ENCODE results near the gene BANP.
"Not testable (repeated sequence)": the region's sequence is repeated elsewhere in the genome, so short reads cannot be mapped to it uniquely, and the experiment has no call there.

BANP gene

GRCh38 chr16:88033003-88033740, 81.9 kb downstream of the BANP start:
- not testable (repeated sequence) for DNase-seq

GRCh38 chr16:88034770-88035169, 83.5 kb downstream of the BANP start:
- DNase-seq, result no peak

- DNase-seq, result no peak
Observed at GRCh38 chr16:88035292-88035691, 84.1 kb downstream of the BANP start.

- DNase-seq, result not testable (repeated sequence)
Observed at GRCh38 chr16:88035884-88036639, 84.8 kb downstream of the BANP start.

- DNase-seq, result not testable (repeated sequence)
Observed at GRCh38 chr16:88036640-88036996, 85.4 kb downstream of the BANP start.

GRCh38 chr16:88037359-88037758, 86.1 kb downstream of the BANP start:
- not testable (repeated sequence) for DNase-seq

- not testable (repeated sequence) for DNase-seq
Observed at GRCh38 chr16:88037876-88038525, 86.8 kb downstream of the BANP start.

- not testable (repeated sequence) for DNase-seq
Observed at GRCh38 chr16:88038526-88038908, 87.3 kb downstream of the BANP start.

- no peak for DNase-seq
Observed at GRCh38 chr16:88039591-88039990, 88.4 kb downstream of the BANP start.

GRCh38 chr16:88040196-88040876, 89.1 kb downstream of the BANP start:
- not testable (repeated sequence) for DNase-seq

- DNase-seq, result not testable (repeated sequence)
Observed at GRCh38 chr16:88040877-88041244, 89.6 kb downstream of the BANP start.

- DNase-seq, result not testable (repeated sequence)
Observed at GRCh38 chr16:88041506-88041905, 90.3 kb downstream of the BANP start.

- not testable (repeated sequence) for DNase-seq
Observed at GRCh38 chr16:88041986-88042562, 90.8 kb downstream of the BANP start.

GRCh38 chr16:88043208-88043910, 92.1 kb downstream of the BANP start:
- DNase-seq, result not testable (repeated sequence)

- DNase-seq, result not testable (repeated sequence)
Observed at GRCh38 chr16:88044121-88044581, 92.9 kb downstream of the BANP start.

GRCh38 chr16:88045361-88045760, 94.1 kb downstream of the BANP start:
- DNase-seq, result not testable (repeated sequence)

GRCh38 chr16:88045820-88046303, 94.6 kb downstream of the BANP start:
- no peak for DNase-seq

- DNase-seq, result no peak
Observed at GRCh38 chr16:88047462-88047861, 96.2 kb downstream of the BANP start.

GRCh38 chr16:88048985-88049384, 97.8 kb downstream of the BANP start:
- DNase-seq, result no peak

GRCh38 chr16:88049561-88050545, 98.6 kb downstream of the BANP start:
- no peak for DNase-seq
